Loucy (cell line): ENCODE results near the gene ROR1.

Experiments
- H2AFZ ChIP-seq: fragments of 200-600 bp; sonication (generic); 2 replicates; pipeline ENCODE4 v1.6.0; 2016; ENCODE audit warnings: antibody characterized with exemption, mild to moderate bottlenecking, low read length, moderate library complexity
- H3F3A ChIP-seq: fragments of 200-600 bp; 2 replicates; pipeline ENCODE4 v1.6.0; 2016; ENCODE audit warnings: antibody characterized with exemption, low read depth, mild to moderate bottlenecking
- H3K27me3 ChIP-seq: fragments of 200-600 bp; sonication (generic); 2 replicates; pipeline ENCODE4 v1.6.1; 2014; ENCODE audit warnings: low read length, mild to moderate bottlenecking; ENCODE audit not compliant: insufficient read depth, poor library complexity, severe bottlenecking
- H3K36me3 ChIP-seq: fragments of 200-600 bp; sonication (generic); 2 replicates; pipeline ENCODE4 v1.6.1; 2016; ENCODE audit warnings: low read length; ENCODE audit not compliant: insufficient read depth
- H3K4me1 ChIP-seq: fragments of 200-600 bp; sonication (generic); 2 replicates; pipeline ENCODE4 v1.5.1; 2014; ENCODE audit warnings: low read length, mild to moderate bottlenecking; ENCODE audit not compliant: insufficient read depth, poor library complexity, severe bottlenecking
- H3K4me2 ChIP-seq: fragments of 200-600 bp; sonication (generic); 2 replicates; pipeline ENCODE4 v1.6.0; 2014; ENCODE audit warnings: antibody characterized with exemption, low read length, low read depth, mild to moderate bottlenecking; ENCODE audit not compliant: poor library complexity, severe bottlenecking
- H3K4me3 ChIP-seq: fragments of 200-600 bp; sonication (generic); 2 replicates; pipeline ENCODE4 v1.5.1; 2014; ENCODE audit warnings: low read length, mild to moderate bottlenecking, mixed read lengths; ENCODE audit not compliant: poor library complexity, severe bottlenecking
- H3K79me2 ChIP-seq: fragments of 200-600 bp; sonication (generic); 2 replicates; pipeline ENCODE4 v1.6.1; 2014; ENCODE audit warnings: low read length; ENCODE audit not compliant: insufficient read depth
- H3K9ac ChIP-seq: fragments of 200-600 bp; sonication (generic); 2 replicates; pipeline ENCODE4 v1.6.0; 2014; ENCODE audit warnings: mild to moderate bottlenecking, low read depth, low read length, moderate library complexity; ENCODE audit not compliant: poor library complexity, severe bottlenecking
- H3K9me2 ChIP-seq: fragments of 200-600 bp; sonication (generic); replicated peaks from 2 replicates; pipeline ENCODE4 v1.6.1; 2016; ENCODE audit warnings: low read depth, low read length, mixed read lengths
- H3K9me3 ChIP-seq: fragments of 200-600 bp; sonication (generic); 2 replicates; pipeline ENCODE4 v1.6.1; 2014; ENCODE audit warnings: mild to moderate bottlenecking, antibody characterized with exemption, low read length, low read depth; ENCODE audit not compliant: insufficient read depth
- H4K20me1 ChIP-seq: fragments of 200-600 bp; sonication (generic); 2 replicates; pipeline ENCODE4 v1.6.0; 2014; ENCODE audit warnings: antibody characterized with exemption, low read length, mild to moderate bottlenecking; ENCODE audit not compliant: insufficient read depth, poor library complexity, severe bottlenecking
- EZH2phosphoT487 ChIP-seq: fragments of 200-600 bp; IDR thresholded peaks from 2 replicates; pipeline ENCODE4 v1.6.1; 2018; ENCODE audit warnings: antibody characterized with exemption, mild to moderate bottlenecking, moderate library complexity, borderline replicate concordance
- TF ChIP-seq, protein P1 (sequence below): fragments of 200-600 bp; sonication (generic); conservative IDR thresholded peaks from 2 replicates; pipeline ENCODE4 v1.5.1; 2014; ENCODE audit warnings: mild to moderate bottlenecking, antibody characterized with exemption, low read length

ROR1 gene

DNA sequence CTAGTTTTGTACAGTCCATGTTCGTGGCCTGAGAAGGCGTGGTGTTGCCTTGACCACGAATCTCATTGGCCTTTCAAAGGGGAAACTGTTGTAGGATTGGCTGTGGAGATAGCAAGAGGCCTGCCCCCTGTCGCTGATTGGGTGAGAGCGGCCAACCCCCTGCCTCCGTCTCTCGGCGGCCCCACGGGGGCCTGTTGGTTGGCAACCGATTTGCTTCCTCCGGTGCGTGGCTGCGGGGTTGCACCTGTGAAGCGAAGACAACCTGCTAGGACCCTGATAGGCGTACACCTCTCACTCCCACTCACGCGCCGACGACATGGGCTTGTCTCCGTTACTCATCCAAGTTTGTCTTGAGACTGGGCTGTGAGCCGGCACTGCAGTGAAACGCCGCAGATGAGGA, 429.6 kb downstream of the ROR1 start, which contains the start of gene UBE2U:
TSS of gene UBE2U (plus strand) at position 204 of the 400 bp plus-strand sequence. CDS start 428 bp downstream, outside the sequence.
- no peaks in the 10 kb centered on the region for H3K36me3 ChIP-seq

DNA sequence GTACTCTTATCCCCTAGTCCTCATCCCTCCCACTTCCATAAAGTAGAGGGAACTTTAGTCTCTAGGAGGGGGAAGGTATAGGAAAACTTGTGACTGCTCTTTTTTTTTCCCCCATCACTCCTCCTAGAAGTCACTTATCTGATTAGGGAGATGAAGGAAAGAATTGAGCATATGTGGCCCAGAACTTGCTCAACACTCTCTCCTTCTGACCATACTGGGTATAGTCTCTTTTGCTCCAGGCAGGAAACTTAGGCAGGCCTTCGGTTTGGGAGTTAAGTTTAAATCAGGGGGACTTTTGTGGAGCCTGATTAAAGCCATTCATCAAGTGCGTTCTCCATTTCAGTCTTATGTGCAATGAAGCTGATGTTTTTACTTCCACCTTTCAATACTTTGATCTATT, 435.4 kb downstream of the ROR1 start:
- Histone ChIP-seq H3K9me2 (no peaks in the 10 kb centered on the region), H3K9me3 (no peaks in the 10 kb centered on the region), H3F3A (no peaks in the 10 kb centered on the region), H3K27me3 (no peaks in the 10 kb centered on the region), H3K4me3 (no peak overlapping the region), H3K9ac (no peak overlapping the region), H3K4me2 (no peak overlapping the region), H3K79me2 (no peaks in the 10 kb centered on the region), H3K36me3 (no peaks in the 10 kb centered on the region), H4K20me1 (no peaks in the 10 kb centered on the region), H2AFZ (no peak overlapping the region), H3K4me1 (no peaks in the 10 kb centered on the region)
- TF ChIP-seq, protein P1, sequence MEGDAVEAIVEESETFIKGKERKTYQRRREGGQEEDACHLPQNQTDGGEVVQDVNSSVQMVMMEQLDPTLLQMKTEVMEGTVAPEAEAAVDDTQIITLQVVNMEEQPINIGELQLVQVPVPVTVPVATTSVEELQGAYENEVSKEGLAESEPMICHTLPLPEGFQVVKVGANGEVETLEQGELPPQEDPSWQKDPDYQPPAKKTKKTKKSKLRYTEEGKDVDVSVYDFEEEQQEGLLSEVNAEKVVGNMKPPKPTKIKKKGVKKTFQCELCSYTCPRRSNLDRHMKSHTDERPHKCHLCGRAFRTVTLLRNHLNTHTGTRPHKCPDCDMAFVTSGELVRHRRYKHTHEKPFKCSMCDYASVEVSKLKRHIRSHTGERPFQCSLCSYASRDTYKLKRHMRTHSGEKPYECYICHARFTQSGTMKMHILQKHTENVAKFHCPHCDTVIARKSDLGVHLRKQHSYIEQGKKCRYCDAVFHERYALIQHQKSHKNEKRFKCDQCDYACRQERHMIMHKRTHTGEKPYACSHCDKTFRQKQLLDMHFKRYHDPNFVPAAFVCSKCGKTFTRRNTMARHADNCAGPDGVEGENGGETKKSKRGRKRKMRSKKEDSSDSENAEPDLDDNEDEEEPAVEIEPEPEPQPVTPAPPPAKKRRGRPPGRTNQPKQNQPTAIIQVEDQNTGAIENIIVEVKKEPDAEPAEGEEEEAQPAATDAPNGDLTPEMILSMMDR = no peak
- TF ChIP-seq EZH2phosphoT487 = no peak

More for the DNA sequence above, 429.6 kb downstream of the ROR1 start, which contains the start of gene UBE2U:
- no peaks in the 10 kb centered on the region for H3K79me2 ChIP-seq
- no peak within 1 kb of the TSS for H2AFZ ChIP-seq
- no peaks in the 10 kb centered on the region for H3K9me2 ChIP-seq
- no peaks in the 10 kb centered on the region for H3F3A ChIP-seq
- no peaks in the 10 kb centered on the region for H3K4me1 ChIP-seq
- H4K20me1 ChIP-seq = no peaks in the 10 kb centered on the region
- no peak within 1 kb of the TSS for H3K4me3 ChIP-seq
- no peak within 1 kb of the TSS for H3K4me2 ChIP-seq
- no peaks in the 10 kb centered on the region for H3K9me3 ChIP-seq
- no peak within 1 kb of the TSS for H3K9ac ChIP-seq
- no peaks in the 10 kb centered on the region for H3K27me3 ChIP-seq
- TF ChIP-seq, protein P1 = no peak
- TF ChIP-seq EZH2phosphoT487 = no peak

DNA sequence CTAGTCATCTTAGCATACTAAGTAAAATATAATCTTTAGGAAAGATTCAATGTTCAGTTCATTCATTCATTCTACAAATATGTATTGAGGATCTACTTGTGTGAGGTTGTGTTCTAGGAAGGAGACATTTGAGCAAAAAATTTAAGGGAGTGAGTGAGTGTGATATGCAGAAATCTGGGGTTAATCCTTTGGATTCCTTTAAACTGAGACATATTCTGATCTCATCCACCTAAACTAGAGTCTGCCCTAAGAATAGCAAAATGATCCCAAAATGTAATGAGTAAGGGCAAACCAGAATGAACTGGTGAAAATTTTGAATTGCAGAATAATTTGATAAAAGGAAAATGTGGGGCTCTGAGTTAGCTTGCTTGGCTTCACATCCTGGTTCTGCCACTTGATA, 438.2 kb downstream of the ROR1 start:
- Histone ChIP-seq H3K9me3 (no peaks in the 10 kb centered on the region), H3K9me2 (no peaks in the 10 kb centered on the region), H4K20me1 (no peaks in the 10 kb centered on the region), H3K4me2 (no peak overlapping the region), H3K27me3 (no peaks in the 10 kb centered on the region), H3K4me1 (no peaks in the 10 kb centered on the region), H3K79me2 (no peaks in the 10 kb centered on the region), H3K36me3 (no peaks in the 10 kb centered on the region), H3K9ac (no peak overlapping the region), H3F3A (no peaks in the 10 kb centered on the region), H3K4me3 (no peak overlapping the region), H2AFZ (no peak overlapping the region)
- TF ChIP-seq, protein P1 = no peak
- no peak for TF ChIP-seq EZH2phosphoT487
